Measurements from ENCODE around the gene ARL8B. TPM values are rescaled to one million over a fixed set of nuclear protein-coding genes. Genes with fewer than 3 reads are reported as not detected.
"Not testable (repeated sequence)": the region's sequence is repeated elsewhere in the genome, so short reads cannot be mapped to it uniquely, and the experiment has no call there.

ARL8B gene
- polyA plus RNA-seq, 1 donor (not counting 4 experiments of a cell fraction or from before 2014, with no cell fraction given), result 102 TPM

DNA sequence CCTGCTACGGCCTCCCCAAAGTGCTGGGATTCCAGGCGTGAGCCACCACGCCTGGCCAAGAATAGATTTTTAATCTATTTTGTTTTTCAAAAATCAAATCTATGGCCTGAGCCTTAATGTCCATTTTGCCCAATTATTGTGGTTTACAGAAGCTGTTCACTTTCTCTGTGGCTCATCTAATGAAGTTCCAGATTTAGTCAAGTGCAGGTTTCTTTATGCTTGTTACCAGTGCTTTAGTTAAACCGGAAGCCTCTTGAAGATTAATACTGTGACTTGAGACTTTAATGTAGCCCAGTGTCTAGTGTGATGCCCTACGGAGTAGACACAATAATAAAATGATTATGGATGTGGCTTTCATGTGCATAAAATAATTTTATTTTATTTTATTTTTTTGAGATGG, 48.9 kb downstream of the ARL8B start:
- no peaks in the 10 kb centered on the region for H3K9me3 ChIP-seq (ENCODE audit: control insufficient read depth, low read depth, low read length)
- DNase-seq (ENCODE audit: low read depth, low spot score) (no peak), FAIRE-seq (no peak)
- no peak overlapping the region for H2AFZ ChIP-seq (ENCODE audit: control insufficient read depth, low read length)
- no peaks in the 10 kb centered on the region for H3K9me1 ChIP-seq (ENCODE audit: control insufficient read depth, extremely low read depth, insufficient read depth, low read length)
- dilution Hi-C loops (cut with MboI; ENCODE audit: extremely low pct_ligation_motif_present, low sequenced_read_pairs), result no loop called here
- TF ChIP-seq, protein P1, sequence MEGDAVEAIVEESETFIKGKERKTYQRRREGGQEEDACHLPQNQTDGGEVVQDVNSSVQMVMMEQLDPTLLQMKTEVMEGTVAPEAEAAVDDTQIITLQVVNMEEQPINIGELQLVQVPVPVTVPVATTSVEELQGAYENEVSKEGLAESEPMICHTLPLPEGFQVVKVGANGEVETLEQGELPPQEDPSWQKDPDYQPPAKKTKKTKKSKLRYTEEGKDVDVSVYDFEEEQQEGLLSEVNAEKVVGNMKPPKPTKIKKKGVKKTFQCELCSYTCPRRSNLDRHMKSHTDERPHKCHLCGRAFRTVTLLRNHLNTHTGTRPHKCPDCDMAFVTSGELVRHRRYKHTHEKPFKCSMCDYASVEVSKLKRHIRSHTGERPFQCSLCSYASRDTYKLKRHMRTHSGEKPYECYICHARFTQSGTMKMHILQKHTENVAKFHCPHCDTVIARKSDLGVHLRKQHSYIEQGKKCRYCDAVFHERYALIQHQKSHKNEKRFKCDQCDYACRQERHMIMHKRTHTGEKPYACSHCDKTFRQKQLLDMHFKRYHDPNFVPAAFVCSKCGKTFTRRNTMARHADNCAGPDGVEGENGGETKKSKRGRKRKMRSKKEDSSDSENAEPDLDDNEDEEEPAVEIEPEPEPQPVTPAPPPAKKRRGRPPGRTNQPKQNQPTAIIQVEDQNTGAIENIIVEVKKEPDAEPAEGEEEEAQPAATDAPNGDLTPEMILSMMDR (optimal IDR thresholded peaks at IDR 0.05 in 1 of 3, IDR thresholded peaks at IDR 0.05 in 1 of 3, conservative IDR thresholded peaks at IDR 0.05 in 1 of 3; ENCODE audit: extremely low read depth in 1 of 3, insufficient read depth in 2 of 3, low read length in 3 of 3), result no peak
- TF ChIP-seq EZH2 (IDR thresholded peaks at IDR 0.05; ENCODE audit: low read length), result no peak
- H3K4me2 ChIP-seq (ENCODE audit: control insufficient read depth, extremely low read depth, insufficient read depth, low read depth, low read length), result no peak overlapping the region
- no peaks in the 10 kb centered on the region for H4K20me1 ChIP-seq (ENCODE audit: control insufficient read depth, extremely low read depth, insufficient read depth, low read length)
- H3K27me3 ChIP-seq (ENCODE audit: control insufficient read depth, extremely low read depth, insufficient read depth, low read length), result no peaks in the 10 kb centered on the region
- H3K4me3 ChIP-seq (ENCODE audit: control insufficient read depth in 2 of 3, extremely low read depth in 1 of 3, insufficient read depth in 2 of 3, low read depth in 1 of 3, low read length in 3 of 3), result no peak overlapping the region
- no peaks in the 10 kb centered on the region for H3K4me1 ChIP-seq (ENCODE audit: control insufficient read depth, extremely low read depth, insufficient read depth, low read length)
- no peak overlapping the region for H3K9ac ChIP-seq (ENCODE audit: control insufficient read depth, extremely low read depth, insufficient read depth, low read length)
- H3K79me2 ChIP-seq (ENCODE audit: control insufficient read depth, insufficient read depth, low read length), result peaks cover 46% of the 10 kb centered on the region
- H3K27ac ChIP-seq (ENCODE audit: control insufficient read depth, insufficient read depth, low read length), result no peak overlapping the region
- H3K36me3 ChIP-seq (ENCODE audit: control insufficient read depth in 2 of 2, extremely low read depth in 1 of 2, insufficient read depth in 2 of 2, low read length in 2 of 2), result peaks cover 10 to 11% of the 10 kb centered on the region in 2 experiments

DNA sequence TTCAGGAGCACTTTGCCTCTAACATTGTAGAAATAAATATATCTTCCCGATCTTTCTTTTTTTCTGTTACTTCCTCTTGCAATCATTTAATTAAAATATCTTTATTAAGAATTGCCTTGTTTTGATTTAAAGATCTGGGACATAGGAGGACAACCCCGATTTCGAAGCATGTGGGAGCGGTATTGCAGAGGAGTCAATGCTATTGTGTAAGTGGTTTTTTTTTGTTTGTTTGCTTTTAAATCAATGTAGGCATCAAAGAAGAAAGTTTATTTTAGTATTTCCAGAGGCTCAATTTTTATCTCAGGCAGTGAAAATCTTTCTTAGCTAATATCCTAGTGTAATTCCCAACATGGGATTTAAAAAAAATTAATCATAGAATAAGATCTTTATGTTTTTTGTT, 49.9 kb downstream of the ARL8B start:
- TF ChIP-seq, protein P1 (optimal IDR thresholded peaks at IDR 0.05 in 1 of 3, IDR thresholded peaks at IDR 0.05 in 1 of 3, conservative IDR thresholded peaks at IDR 0.05 in 1 of 3; ENCODE audit: extremely low read depth in 1 of 3, insufficient read depth in 2 of 3, low read length in 3 of 3), result no peak
- no peak for TF ChIP-seq EZH2 (IDR thresholded peaks at IDR 0.05; ENCODE audit: low read length)
- FAIRE-seq (no peak), DNase-seq (ENCODE audit: low read depth, low spot score) (no peak)
- H4K20me1 ChIP-seq (ENCODE audit: control insufficient read depth, extremely low read depth, insufficient read depth, low read length), result no peaks in the 10 kb centered on the region
- H2AFZ ChIP-seq (ENCODE audit: control insufficient read depth, low read length), result no peak overlapping the region
- peaks cover 35% of the 10 kb centered on the region for H3K79me2 ChIP-seq (ENCODE audit: control insufficient read depth, insufficient read depth, low read length)
- no peak overlapping the region for H3K4me3 ChIP-seq (ENCODE audit: control insufficient read depth in 2 of 3, extremely low read depth in 1 of 3, insufficient read depth in 2 of 3, low read depth in 1 of 3, low read length in 3 of 3)
- H3K9me1 ChIP-seq (ENCODE audit: control insufficient read depth, extremely low read depth, insufficient read depth, low read length), result no peaks in the 10 kb centered on the region
- no peak overlapping the region for H3K4me2 ChIP-seq (ENCODE audit: control insufficient read depth, extremely low read depth, insufficient read depth, low read depth, low read length)
- H3K4me1 ChIP-seq (ENCODE audit: control insufficient read depth, extremely low read depth, insufficient read depth, low read length), result no peaks in the 10 kb centered on the region
- peaks cover 10 to 12% of the 10 kb centered on the region in 2 experiments for H3K36me3 ChIP-seq (ENCODE audit: control insufficient read depth in 2 of 2, extremely low read depth in 1 of 2, insufficient read depth in 2 of 2, low read length in 2 of 2)
- no peak overlapping the region for H3K27ac ChIP-seq (ENCODE audit: control insufficient read depth, insufficient read depth, low read length)
- no peak overlapping the region for H3K9ac ChIP-seq (ENCODE audit: control insufficient read depth, extremely low read depth, insufficient read depth, low read length)
- dilution Hi-C loops (cut with MboI; ENCODE audit: extremely low pct_ligation_motif_present, low sequenced_read_pairs), result no loop called here
- H3K9me3 ChIP-seq (ENCODE audit: control insufficient read depth, low read depth, low read length), result no peaks in the 10 kb centered on the region
- no peaks in the 10 kb centered on the region for H3K27me3 ChIP-seq (ENCODE audit: control insufficient read depth, extremely low read depth, insufficient read depth, low read length)

DNA sequence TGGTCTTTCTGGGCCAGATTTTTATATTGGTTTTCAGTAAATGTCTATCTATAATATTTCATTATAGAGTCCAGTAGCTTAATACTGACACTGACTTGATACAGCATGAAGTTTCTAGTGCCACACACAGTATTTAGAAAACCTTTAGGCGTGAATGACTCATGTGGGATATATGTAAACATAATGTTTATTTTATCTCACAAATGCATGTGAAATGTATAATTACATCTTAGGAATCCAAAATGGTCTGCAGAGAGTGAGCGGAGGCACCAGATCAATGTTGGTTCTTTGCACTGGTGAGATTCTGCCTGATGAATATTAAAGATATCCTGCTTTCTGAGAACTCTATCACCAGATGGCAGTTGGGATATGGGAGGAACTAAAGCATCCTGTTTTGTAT, 56.9 kb downstream of the ARL8B start:
- dilution Hi-C loops (cut with MboI; ENCODE audit: extremely low pct_ligation_motif_present, low sequenced_read_pairs); H3K79me2 ChIP-seq (ENCODE audit: control insufficient read depth, insufficient read depth, low read length); H4K20me1 ChIP-seq (ENCODE audit: control insufficient read depth, extremely low read depth, insufficient read depth, low read length); H3K9me1 ChIP-seq (ENCODE audit: control insufficient read depth, extremely low read depth, insufficient read depth, low read length); H3K4me3 ChIP-seq (ENCODE audit: control insufficient read depth in 2 of 3, extremely low read depth in 1 of 3, insufficient read depth in 2 of 3, low read depth in 1 of 3, low read length in 3 of 3); H3K4me2 ChIP-seq (ENCODE audit: control insufficient read depth, extremely low read depth, insufficient read depth, low read depth, low read length); H3K4me1 ChIP-seq (ENCODE audit: control insufficient read depth, extremely low read depth, insufficient read depth, low read length); DNase-seq (ENCODE audit: low read depth, low spot score); H3K27me3 ChIP-seq (ENCODE audit: control insufficient read depth, extremely low read depth, insufficient read depth, low read length); H3K9ac ChIP-seq (ENCODE audit: control insufficient read depth, extremely low read depth, insufficient read depth, low read length); H3K9me3 ChIP-seq (ENCODE audit: control insufficient read depth, low read depth, low read length); FAIRE-seq; H2AFZ ChIP-seq (ENCODE audit: control insufficient read depth, low read length); H3K27ac ChIP-seq (ENCODE audit: control insufficient read depth, insufficient read depth, low read length): not testable (repeated sequence)
- peaks cover 12 to 17% of the 10 kb centered on the region in 2 experiments for H3K36me3 ChIP-seq (ENCODE audit: control insufficient read depth in 2 of 2, extremely low read depth in 1 of 2, insufficient read depth in 2 of 2, low read length in 2 of 2)

All from keratinocyte (primary cell).